GM23338 (cell line): ENCODE measurements around the gene PLA2G4B. TPM values are rescaled to one million over a fixed set of nuclear protein-coding genes. Genes with fewer than 3 reads are reported as not detected.

Experiments used
- ATAC-seq: fragments of 200-7000 bp; cut with Tn5 transposase; 3 replicates; pipeline ENCODE4 v1.9.1; 2020
- DNase-seq: peaks from one replicate; pipeline ENCODE4 v3.0.0-alpha.2; 2015; ENCODE audit warnings: low spot score
- H2AFZ ChIP-seq: fragments of 200-600 bp; sonication (generic); 2 replicates; pipeline ENCODE4 v1.8.0; 2016; ENCODE audit warnings: antibody characterized with exemption, mild to moderate bottlenecking, moderate library complexity
- H3F3A ChIP-seq: fragments of 200-600 bp; sonication (generic); replicated peaks from 2 replicates; pipeline ENCODE4 v1.8.0; 2017; ENCODE audit warnings: antibody characterized with exemption, mixed run types, low read depth
- H3K27ac ChIP-seq: fragments of 200-600 bp; sonication (generic); 2 replicates; pipeline ENCODE4 v1.6.1; 2016; ENCODE audit warnings: low read depth
- H3K27me3 ChIP-seq: fragments of 200-600 bp; sonication (generic); 2 replicates; pipeline ENCODE4 v1.8.0; 2016; ENCODE audit warnings: mild to moderate bottlenecking, mixed run types, moderate library complexity; ENCODE audit not compliant: insufficient read depth
- H3K36me3 ChIP-seq: fragments of 200-600 bp; sonication (generic); 2 replicates; pipeline ENCODE4 v1.8.0; 2016; ENCODE audit warnings: mild to moderate bottlenecking; ENCODE audit not compliant: insufficient read depth
- H3K4me1 ChIP-seq: fragments of 200-600 bp; sonication (generic); 2 replicates; pipeline ENCODE4 v1.8.0; 2016; ENCODE audit warnings: mild to moderate bottlenecking, moderate library complexity; ENCODE audit not compliant: insufficient read depth
- H3K4me2 ChIP-seq: fragments of 200-600 bp; sonication (generic); 2 replicates; pipeline ENCODE4 v1.7.1; 2017; ENCODE audit warnings: mixed run types
- H3K4me3 ChIP-seq: fragments of 200-600 bp; sonication (generic); 2 replicates; pipeline ENCODE4 v1.6.1; 2016; ENCODE audit warnings: mixed run types
- H3K79me2 ChIP-seq: fragments of 200-600 bp; sonication (generic); replicated peaks from 2 replicates; pipeline ENCODE4 v1.8.0; 2017; ENCODE audit warnings: mild to moderate bottlenecking; ENCODE audit not compliant: insufficient read depth
- H3K9me2 ChIP-seq: fragments of 200-600 bp; sonication (generic); 2 replicates; pipeline ENCODE4 v1.8.0; 2017; ENCODE audit not compliant: insufficient read depth
- H4K20me1 ChIP-seq: fragments of 200-600 bp; sonication (generic); replicated peaks from 2 replicates; pipeline ENCODE4 v1.8.0; 2017; ENCODE audit warnings: mild to moderate bottlenecking; ENCODE audit not compliant: insufficient read depth
- H3K27ac Mint-ChIP-seq: 2 replicates; pipeline ENCODE4 v1.8.0; 2020; ENCODE audit warnings: inconsistent platforms, mild to moderate bottlenecking, moderate library complexity, mixed read lengths
- H3K27me3 Mint-ChIP-seq: 3 replicates; pipeline ENCODE4 v1.8.0; 2022; ENCODE audit warnings: low read depth, mild to moderate bottlenecking, moderate library complexity, mixed read lengths, inconsistent platforms; ENCODE audit not compliant: insufficient read depth, poor library complexity
- H3K36me3 Mint-ChIP-seq: 3 replicates; pipeline ENCODE4 v1.8.0; 2021; ENCODE audit warnings: low read depth, mild to moderate bottlenecking, inconsistent platforms, moderate library complexity, mixed read lengths
- H3K4me1 Mint-ChIP-seq: 3 replicates; pipeline ENCODE4 v1.8.0; 2020; ENCODE audit warnings: mild to moderate bottlenecking, inconsistent platforms, mixed read lengths
- H3K4me3 Mint-ChIP-seq: 3 replicates; pipeline ENCODE4 v1.8.0; 2021; ENCODE audit warnings: moderate library complexity, mild to moderate bottlenecking, inconsistent platforms, mixed read lengths
- H3K9me3 Mint-ChIP-seq: 3 replicates; pipeline ENCODE4 v1.8.0; 2020; ENCODE audit warnings: moderate library complexity, mild to moderate bottlenecking, inconsistent platforms, mixed read lengths
- CREB1 ChIP-seq: fragments of 250-450 bp; sonication (Bioruptor Pico); IDR thresholded peaks from 2 replicates; pipeline ENCODE4 v1.5.0; 2020; ENCODE audit warnings: low read depth, mild to moderate bottlenecking, moderate library complexity
- NANOG ChIP-seq: IDR thresholded peaks from 2 replicates; pipeline ENCODE4 v1.6.1; 2016; ENCODE audit warnings: antibody characterized with exemption, borderline replicate concordance
- POLR2AphosphoS5 ChIP-seq: IDR thresholded peaks from 2 replicates; pipeline ENCODE4 v1.6.1; 2016; ENCODE audit warnings: antibody characterized with exemption, low read depth
- STAT1 ChIP-seq: IDR thresholded peaks from one replicate; pipeline ENCODE4 v1.6.1; 2016; ENCODE audit warnings: antibody characterized with exemption; ENCODE audit not compliant: unreplicated experiment
- ZNF114 ChIP-seq: fragments of 250-450 bp; sonication (Bioruptor Pico); IDR thresholded peaks from 2 replicates; pipeline ENCODE4 v1.5.0; 2020; ENCODE audit warnings: mild to moderate bottlenecking, moderate library complexity
- ZNF331 ChIP-seq: fragments of 250-450 bp; sonication (Bioruptor Pico); IDR thresholded peaks from 2 replicates; pipeline ENCODE4 v1.5.0; 2020; ENCODE audit warnings: low read depth, mild to moderate bottlenecking, moderate library complexity
- polyA plus RNA-seq: library from polyadenylated mRNA; unstranded; fragments of >200 nt; fragmentation: Nextera tagmentation; extraction: Ambion mirVana; gene quantifications from 2 replicates; pipeline ENCODE4 v1.2.1, GENCODE V29; 2016
- total RNA-seq: library from RNA; depleted of rRNA; stranded (reverse); fragments of >200 nt; shearing (Covaris generic); gene quantifications from 2 replicates; pipeline ENCODE4 v1.2.3, GENCODE V29; 2014
- TF ChIP-seq, protein P1 (sequence below): IDR thresholded peaks from one replicate; pipeline ENCODE4 v1.6.1; 2018; ENCODE audit warnings: antibody characterized with exemption; ENCODE audit not compliant: unreplicated experiment
- TF ChIP-seq, protein P2 (sequence below), 2 experiments: fragments of 200-600 bp in 1 of 2; sonication (generic) in 1 of 2; conservative IDR thresholded peaks; 2 replicates each; pipeline versions ENCODE4 v1.5.1 to v1.6.1; 2016 to 2017; ENCODE audit warnings: antibody characterized with exemption in 2 of 2, low read depth in 2 of 2, mild to moderate bottlenecking in 2 of 2, moderate library complexity in 1 of 2
- TF ChIP-seq, protein P3 (sequence below): fragments of 250-450 bp; sonication (Bioruptor Pico); IDR thresholded peaks from 2 replicates; pipeline ENCODE4 v1.5.0; 2020; ENCODE audit warnings: mild to moderate bottlenecking, moderate library complexity
- TF ChIP-seq, protein P4 (sequence below): IDR thresholded peaks from 2 replicates; pipeline ENCODE4 v1.6.1; 2016; ENCODE audit warnings: antibody characterized with exemption

Gene PLA2G4B
- total and polyA plus RNA-seq, 2 experiments from 2014 or later, result 4.4 to 9.6 TPM

DNA sequence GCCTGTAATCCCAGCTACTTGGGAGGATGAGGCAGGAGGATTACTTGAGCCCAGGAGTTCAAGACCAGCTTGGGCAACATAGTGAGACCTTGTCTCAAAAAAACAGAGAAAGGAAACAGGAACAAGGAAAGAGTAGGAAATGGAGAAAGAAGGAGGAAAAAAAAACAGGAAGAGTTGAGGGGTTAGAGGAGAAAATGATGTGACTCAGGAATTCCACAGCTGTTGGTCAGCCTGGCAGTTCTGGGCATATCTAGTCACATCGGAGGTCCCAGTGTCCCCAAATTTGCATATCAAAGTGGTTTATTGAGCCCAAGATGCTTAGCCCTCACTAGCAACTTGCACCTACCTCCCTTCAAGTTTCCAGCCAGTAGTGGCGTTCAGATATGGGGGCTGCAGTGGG is 29.5 kb upstream of the PLA2G4B start:
- Histone ChIP-seq H3K4me3 (no peak overlapping the region), H3K9me2 (no peaks in the 10 kb centered on the region), H4K20me1 (no peaks in the 10 kb centered on the region; the same call in 1 of the 2 replicates), H3K4me2 (no peak overlapping the region), H3K36me3 (no peaks in the 10 kb centered on the region), H3K27me3 (no peaks in the 10 kb centered on the region), H3K79me2 (no peaks in the 10 kb centered on the region), H3K4me1 (no peaks in the 10 kb centered on the region), H2AFZ (no peak overlapping the region), H3K27ac (no peak overlapping the region), H3F3A (no peaks in the 10 kb centered on the region)
- H3K4me3 Mint-ChIP-seq, result no peak overlapping the region
- H3K27me3 Mint-ChIP-seq, result peaks cover 7% of the 10 kb centered on the region
- no peak for TF ChIP-seq NANOG
- no peak for TF ChIP-seq POLR2AphosphoS5
- no peak for TF ChIP-seq STAT1
- TF ChIP-seq, protein P1, sequence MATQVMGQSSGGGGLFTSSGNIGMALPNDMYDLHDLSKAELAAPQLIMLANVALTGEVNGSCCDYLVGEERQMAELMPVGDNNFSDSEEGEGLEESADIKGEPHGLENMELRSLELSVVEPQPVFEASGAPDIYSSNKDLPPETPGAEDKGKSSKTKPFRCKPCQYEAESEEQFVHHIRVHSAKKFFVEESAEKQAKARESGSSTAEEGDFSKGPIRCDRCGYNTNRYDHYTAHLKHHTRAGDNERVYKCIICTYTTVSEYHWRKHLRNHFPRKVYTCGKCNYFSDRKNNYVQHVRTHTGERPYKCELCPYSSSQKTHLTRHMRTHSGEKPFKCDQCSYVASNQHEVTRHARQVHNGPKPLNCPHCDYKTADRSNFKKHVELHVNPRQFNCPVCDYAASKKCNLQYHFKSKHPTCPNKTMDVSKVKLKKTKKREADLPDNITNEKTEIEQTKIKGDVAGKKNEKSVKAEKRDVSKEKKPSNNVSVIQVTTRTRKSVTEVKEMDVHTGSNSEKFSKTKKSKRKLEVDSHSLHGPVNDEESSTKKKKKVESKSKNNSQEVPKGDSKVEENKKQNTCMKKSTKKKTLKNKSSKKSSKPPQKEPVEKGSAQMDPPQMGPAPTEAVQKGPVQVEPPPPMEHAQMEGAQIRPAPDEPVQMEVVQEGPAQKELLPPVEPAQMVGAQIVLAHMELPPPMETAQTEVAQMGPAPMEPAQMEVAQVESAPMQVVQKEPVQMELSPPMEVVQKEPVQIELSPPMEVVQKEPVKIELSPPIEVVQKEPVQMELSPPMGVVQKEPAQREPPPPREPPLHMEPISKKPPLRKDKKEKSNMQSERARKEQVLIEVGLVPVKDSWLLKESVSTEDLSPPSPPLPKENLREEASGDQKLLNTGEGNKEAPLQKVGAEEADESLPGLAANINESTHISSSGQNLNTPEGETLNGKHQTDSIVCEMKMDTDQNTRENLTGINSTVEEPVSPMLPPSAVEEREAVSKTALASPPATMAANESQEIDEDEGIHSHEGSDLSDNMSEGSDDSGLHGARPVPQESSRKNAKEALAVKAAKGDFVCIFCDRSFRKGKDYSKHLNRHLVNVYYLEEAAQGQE, result no peak
- no peak for TF ChIP-seq ZNF331 (CRISPR knock-in tag)
- no peak for TF ChIP-seq CREB1 (CRISPR knock-in tag)
- TF ChIP-seq, protein P2, sequence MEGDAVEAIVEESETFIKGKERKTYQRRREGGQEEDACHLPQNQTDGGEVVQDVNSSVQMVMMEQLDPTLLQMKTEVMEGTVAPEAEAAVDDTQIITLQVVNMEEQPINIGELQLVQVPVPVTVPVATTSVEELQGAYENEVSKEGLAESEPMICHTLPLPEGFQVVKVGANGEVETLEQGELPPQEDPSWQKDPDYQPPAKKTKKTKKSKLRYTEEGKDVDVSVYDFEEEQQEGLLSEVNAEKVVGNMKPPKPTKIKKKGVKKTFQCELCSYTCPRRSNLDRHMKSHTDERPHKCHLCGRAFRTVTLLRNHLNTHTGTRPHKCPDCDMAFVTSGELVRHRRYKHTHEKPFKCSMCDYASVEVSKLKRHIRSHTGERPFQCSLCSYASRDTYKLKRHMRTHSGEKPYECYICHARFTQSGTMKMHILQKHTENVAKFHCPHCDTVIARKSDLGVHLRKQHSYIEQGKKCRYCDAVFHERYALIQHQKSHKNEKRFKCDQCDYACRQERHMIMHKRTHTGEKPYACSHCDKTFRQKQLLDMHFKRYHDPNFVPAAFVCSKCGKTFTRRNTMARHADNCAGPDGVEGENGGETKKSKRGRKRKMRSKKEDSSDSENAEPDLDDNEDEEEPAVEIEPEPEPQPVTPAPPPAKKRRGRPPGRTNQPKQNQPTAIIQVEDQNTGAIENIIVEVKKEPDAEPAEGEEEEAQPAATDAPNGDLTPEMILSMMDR (conservative IDR thresholded peaks at IDR 0.05; ENCODE audit: low read depth in 2 of 2), result no peak
- TF ChIP-seq, protein P3, sequence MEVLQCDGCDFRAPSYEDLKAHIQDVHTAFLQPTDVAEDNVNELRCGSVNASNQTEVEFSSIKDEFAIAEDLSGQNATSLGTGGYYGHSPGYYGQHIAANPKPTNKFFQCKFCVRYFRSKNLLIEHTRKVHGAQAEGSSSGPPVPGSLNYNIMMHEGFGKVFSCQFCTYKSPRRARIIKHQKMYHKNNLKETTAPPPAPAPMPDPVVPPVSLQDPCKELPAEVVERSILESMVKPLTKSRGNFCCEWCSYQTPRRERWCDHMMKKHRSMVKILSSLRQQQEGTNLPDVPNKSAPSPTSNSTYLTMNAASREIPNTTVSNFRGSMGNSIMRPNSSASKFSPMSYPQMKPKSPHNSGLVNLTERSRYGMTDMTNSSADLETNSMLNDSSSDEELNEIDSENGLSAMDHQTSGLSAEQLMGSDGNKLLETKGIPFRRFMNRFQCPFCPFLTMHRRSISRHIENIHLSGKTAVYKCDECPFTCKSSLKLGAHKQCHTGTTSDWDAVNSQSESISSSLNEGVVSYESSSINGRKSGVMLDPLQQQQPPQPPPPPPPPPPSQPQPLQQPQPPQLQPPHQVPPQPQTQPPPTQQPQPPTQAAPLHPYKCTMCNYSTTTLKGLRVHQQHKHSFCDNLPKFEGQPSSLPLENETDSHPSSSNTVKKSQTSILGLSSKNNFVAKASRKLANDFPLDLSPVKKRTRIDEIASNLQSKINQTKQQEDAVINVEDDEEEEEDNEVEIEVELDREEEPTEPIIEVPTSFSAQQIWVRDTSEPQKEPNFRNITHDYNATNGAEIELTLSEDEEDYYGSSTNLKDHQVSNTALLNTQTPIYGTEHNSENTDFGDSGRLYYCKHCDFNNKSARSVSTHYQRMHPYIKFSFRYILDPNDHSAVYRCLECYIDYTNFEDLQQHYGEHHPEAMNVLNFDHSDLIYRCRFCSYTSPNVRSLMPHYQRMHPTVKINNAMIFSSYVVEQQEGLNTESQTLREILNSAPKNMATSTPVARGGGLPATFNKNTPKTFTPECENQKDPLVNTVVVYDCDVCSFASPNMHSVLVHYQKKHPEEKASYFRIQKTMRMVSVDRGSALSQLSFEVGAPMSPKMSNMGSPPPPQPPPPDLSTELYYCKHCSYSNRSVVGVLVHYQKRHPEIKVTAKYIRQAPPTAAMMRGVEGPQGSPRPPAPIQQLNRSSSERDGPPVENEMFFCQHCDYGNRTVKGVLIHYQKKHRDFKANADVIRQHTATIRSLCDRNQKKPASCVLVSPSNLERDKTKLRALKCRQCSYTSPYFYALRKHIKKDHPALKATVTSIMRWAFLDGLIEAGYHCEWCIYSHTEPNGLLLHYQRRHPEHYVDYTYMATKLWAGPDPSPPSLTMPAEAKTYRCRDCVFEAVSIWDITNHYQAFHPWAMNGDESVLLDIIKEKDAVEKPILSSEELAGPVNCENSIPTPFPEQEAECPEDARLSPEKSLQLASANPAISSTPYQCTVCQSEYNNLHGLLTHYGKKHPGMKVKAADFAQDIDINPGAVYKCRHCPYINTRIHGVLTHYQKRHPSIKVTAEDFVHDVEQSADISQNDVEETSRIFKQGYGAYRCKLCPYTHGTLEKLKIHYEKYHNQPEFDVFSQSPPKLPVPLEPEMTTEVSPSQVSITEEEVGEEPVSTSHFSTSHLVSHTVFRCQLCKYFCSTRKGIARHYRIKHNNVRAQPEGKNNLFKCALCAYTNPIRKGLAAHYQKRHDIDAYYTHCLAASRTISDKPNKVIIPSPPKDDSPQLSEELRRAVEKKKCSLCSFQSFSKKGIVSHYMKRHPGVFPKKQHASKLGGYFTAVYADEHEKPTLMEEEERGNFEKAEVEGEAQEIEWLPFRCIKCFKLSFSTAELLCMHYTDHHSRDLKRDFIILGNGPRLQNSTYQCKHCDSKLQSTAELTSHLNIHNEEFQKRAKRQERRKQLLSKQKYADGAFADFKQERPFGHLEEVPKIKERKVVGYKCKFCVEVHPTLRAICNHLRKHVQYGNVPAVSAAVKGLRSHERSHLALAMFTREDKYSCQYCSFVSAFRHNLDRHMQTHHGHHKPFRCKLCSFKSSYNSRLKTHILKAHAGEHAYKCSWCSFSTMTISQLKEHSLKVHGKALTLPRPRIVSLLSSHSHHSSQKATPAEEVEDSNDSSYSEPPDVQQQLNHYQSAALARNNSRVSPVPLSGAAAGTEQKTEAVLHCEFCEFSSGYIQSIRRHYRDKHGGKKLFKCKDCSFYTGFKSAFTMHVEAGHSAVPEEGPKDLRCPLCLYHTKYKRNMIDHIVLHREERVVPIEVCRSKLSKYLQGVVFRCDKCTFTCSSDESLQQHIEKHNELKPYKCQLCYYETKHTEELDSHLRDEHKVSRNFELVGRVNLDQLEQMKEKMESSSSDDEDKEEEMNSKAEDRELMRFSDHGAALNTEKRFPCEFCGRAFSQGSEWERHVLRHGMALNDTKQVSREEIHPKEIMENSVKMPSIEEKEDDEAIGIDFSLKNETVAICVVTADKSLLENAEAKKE, result no peak
- no peak for TF ChIP-seq ZNF114 (CRISPR knock-in tag)
- TF ChIP-seq, protein P4, sequence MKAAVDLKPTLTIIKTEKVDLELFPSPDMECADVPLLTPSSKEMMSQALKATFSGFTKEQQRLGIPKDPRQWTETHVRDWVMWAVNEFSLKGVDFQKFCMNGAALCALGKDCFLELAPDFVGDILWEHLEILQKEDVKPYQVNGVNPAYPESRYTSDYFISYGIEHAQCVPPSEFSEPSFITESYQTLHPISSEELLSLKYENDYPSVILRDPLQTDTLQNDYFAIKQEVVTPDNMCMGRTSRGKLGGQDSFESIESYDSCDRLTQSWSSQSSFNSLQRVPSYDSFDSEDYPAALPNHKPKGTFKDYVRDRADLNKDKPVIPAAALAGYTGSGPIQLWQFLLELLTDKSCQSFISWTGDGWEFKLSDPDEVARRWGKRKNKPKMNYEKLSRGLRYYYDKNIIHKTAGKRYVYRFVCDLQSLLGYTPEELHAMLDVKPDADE, result no peak
- peaks cover 11% of the 10 kb centered on the region for H3K4me1 Mint-ChIP-seq
- DNase-seq, result no peak
- H3K9me3 Mint-ChIP-seq, result no peaks in the 10 kb centered on the region; the same call in 2 of the 3 replicates
- no peak for ATAC-seq
- no peaks in the 10 kb centered on the region for H3K36me3 Mint-ChIP-seq
- H3K27ac Mint-ChIP-seq, result no peak overlapping the region
